WTC11 (cell line): ENCODE results near the gene DENND5A.

ENCODE experiments used
- ATF3 ChIP-seq: sonication (generic); formaldehyde crosslinking; conservative IDR thresholded peaks from 2 replicates; pipeline ENCODE4 v1.8.1; 2022; ENCODE audit warnings: mild to moderate bottlenecking, missing genetic modification reagents
- ELF4 ChIP-seq: sonication (generic); formaldehyde crosslinking; IDR thresholded peaks from 2 replicates; pipeline ENCODE4 v1.8.1; 2022; ENCODE audit warnings: low read depth, mild to moderate bottlenecking, moderate library complexity, missing genetic modification reagents
- GABPB1 ChIP-seq: sonication (generic); formaldehyde crosslinking; IDR thresholded peaks from 2 replicates; pipeline ENCODE4 v1.8.1; 2023; ENCODE audit warnings: mild to moderate bottlenecking, missing genetic modification reagents
- IRF1 ChIP-seq: sonication (generic); formaldehyde crosslinking; IDR thresholded peaks from 2 replicates; pipeline ENCODE4 v1.8.0; 2023; ENCODE audit warnings: missing genetic modification reagents
- JUN ChIP-seq: sonication (generic); formaldehyde crosslinking; IDR thresholded peaks from 2 replicates; pipeline ENCODE4 v1.8.0; 2023; ENCODE audit warnings: mild to moderate bottlenecking, missing genetic modification reagents
- MAX ChIP-seq: sonication (generic); formaldehyde crosslinking; IDR thresholded peaks from 2 replicates; pipeline ENCODE4 v1.8.0; 2022; ENCODE audit warnings: mild to moderate bottlenecking, missing genetic modification reagents
- MYBL2 ChIP-seq: sonication (generic); formaldehyde crosslinking; IDR thresholded peaks from 2 replicates; pipeline ENCODE4 v1.8.1; 2023; ENCODE audit warnings: mild to moderate bottlenecking, moderate library complexity, missing genetic modification reagents
- NFYB ChIP-seq: sonication (generic); formaldehyde crosslinking; conservative IDR thresholded peaks from 2 replicates; pipeline ENCODE4 v1.8.0; 2022; ENCODE audit warnings: low read depth, missing genetic modification reagents
- NR3C1 ChIP-seq: sonication (generic); formaldehyde crosslinking; conservative IDR thresholded peaks from 2 replicates; pipeline ENCODE4 v1.8.1; 2023; ENCODE audit warnings: low read depth, mild to moderate bottlenecking, missing genetic modification reagents
- TCF7 ChIP-seq: sonication (generic); formaldehyde crosslinking; IDR thresholded peaks from 2 replicates; pipeline ENCODE4 v1.8.0; 2022; ENCODE audit warnings: mild to moderate bottlenecking, low read depth, missing genetic modification reagents, moderate library complexity
- TEAD4 ChIP-seq: sonication (generic); formaldehyde crosslinking; IDR thresholded peaks from 2 replicates; pipeline ENCODE4 v1.8.0; 2022; ENCODE audit warnings: mild to moderate bottlenecking, missing genetic modification reagents
- ZNF263 ChIP-seq: sonication (generic); formaldehyde crosslinking; IDR thresholded peaks from 2 replicates; pipeline ENCODE4 v1.8.1; 2022; ENCODE audit warnings: low read depth, mild to moderate bottlenecking, moderate library complexity, missing genetic modification reagents
- TF ChIP-seq, protein P1 (sequence below): fragments of 200-600 bp; IDR thresholded peaks from 2 replicates; pipeline ENCODE4 v1.8.0; 2022; ENCODE audit warnings: antibody characterized with exemption
- TF ChIP-seq, protein P2 (sequence below): sonication (generic); formaldehyde crosslinking; IDR thresholded peaks from 2 replicates; pipeline ENCODE4 v1.8.1; 2022; ENCODE audit warnings: mild to moderate bottlenecking, missing genetic modification reagents, moderate library complexity, borderline replicate concordance

DNA sequence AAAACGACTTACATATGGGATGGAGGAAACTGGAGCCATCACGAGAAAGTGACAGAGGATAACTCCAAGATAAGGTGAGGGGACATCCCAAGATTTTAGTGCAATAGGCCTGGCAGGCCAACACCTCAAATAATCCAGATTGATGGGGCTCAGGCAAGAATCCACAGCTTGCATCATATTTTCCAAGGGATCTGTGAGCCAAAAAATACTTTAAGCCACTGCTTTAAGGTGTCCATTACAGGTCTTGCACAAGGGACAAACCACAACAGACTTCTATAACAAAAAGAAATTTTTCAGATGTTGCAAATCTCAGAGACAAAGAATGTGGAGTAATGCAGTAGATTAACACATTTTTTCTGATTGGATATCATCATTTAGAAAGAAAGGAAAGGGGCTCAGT, 45.6 kb downstream of the DENND5A start:
- no peak for TF ChIP-seq JUN (CRISPR knock-in tag)
- TF ChIP-seq, protein P1, sequence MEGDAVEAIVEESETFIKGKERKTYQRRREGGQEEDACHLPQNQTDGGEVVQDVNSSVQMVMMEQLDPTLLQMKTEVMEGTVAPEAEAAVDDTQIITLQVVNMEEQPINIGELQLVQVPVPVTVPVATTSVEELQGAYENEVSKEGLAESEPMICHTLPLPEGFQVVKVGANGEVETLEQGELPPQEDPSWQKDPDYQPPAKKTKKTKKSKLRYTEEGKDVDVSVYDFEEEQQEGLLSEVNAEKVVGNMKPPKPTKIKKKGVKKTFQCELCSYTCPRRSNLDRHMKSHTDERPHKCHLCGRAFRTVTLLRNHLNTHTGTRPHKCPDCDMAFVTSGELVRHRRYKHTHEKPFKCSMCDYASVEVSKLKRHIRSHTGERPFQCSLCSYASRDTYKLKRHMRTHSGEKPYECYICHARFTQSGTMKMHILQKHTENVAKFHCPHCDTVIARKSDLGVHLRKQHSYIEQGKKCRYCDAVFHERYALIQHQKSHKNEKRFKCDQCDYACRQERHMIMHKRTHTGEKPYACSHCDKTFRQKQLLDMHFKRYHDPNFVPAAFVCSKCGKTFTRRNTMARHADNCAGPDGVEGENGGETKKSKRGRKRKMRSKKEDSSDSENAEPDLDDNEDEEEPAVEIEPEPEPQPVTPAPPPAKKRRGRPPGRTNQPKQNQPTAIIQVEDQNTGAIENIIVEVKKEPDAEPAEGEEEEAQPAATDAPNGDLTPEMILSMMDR: no peak
- TF ChIP-seq NR3C1: no peak
- TF ChIP-seq ELF4 (CRISPR knock-in tag): no peak
- TF ChIP-seq TEAD4 (CRISPR knock-in tag): no peak
- TF ChIP-seq, protein P2, sequence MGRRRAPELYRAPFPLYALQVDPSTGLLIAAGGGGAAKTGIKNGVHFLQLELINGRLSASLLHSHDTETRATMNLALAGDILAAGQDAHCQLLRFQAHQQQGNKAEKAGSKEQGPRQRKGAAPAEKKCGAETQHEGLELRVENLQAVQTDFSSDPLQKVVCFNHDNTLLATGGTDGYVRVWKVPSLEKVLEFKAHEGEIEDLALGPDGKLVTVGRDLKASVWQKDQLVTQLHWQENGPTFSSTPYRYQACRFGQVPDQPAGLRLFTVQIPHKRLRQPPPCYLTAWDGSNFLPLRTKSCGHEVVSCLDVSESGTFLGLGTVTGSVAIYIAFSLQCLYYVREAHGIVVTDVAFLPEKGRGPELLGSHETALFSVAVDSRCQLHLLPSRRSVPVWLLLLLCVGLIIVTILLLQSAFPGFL: no peak
- TF ChIP-seq MAX (CRISPR knock-in tag): no peak
- no peak for TF ChIP-seq ZNF263 (CRISPR knock-in tag)
- TF ChIP-seq MYBL2: no peak
- TF ChIP-seq IRF1 (CRISPR knock-in tag): no peak
- no peak for TF ChIP-seq NFYB
- TF ChIP-seq ATF3 (CRISPR knock-in tag): no peak
- TF ChIP-seq GABPB1: no peak
- no peak for TF ChIP-seq TCF7
